OCI-LY1 (cell line): ENCODE measurements around the gene NTF3.

Experiments
- EZH2 ChIP-seq: fragments of 200-600 bp; sonication (generic), shearing (Covaris generic); IDR thresholded peaks from 2 replicates; pipeline ENCODE4 v1.8.0; 2017; ENCODE audit warnings: borderline replicate concordance, mixed run types, mild to moderate bottlenecking, antibody characterized with exemption, low read length, moderate library complexity, mixed read lengths
- TF ChIP-seq, protein P1 (sequence below): fragments of 200-600 bp; sonication (generic), shearing (Covaris generic); IDR thresholded peaks from 2 replicates; pipeline ENCODE4 v1.5.1; 2017; ENCODE audit warnings: mild to moderate bottlenecking, antibody characterized with exemption, low read length, moderate library complexity, mixed read lengths

DNA sequence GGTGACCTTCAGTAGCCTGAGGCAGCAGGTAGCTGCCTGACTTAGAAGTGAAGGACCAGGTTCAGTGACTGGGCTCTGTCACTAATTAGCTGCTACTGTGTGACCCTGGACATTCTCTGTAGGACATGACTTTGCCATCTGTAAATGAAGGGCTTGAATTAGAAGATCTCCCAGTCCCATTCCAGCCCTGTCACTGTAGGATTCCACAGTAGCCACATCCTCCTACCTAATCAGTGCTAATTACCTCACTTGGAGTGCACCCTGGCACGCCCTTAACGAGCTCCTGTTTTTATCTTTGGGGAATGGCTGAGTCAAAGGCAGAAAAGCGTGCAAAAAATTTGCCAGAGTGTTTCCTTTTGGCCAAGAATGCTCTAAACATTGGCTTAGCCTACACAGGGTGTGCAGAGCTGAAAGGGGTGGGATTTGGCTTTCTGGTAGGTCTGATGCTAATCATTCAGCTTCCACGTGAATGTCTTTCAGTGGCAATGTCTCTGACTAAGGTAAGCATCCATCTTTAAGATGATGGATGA, 6.8 kb downstream of the NTF3 start:
- TF ChIP-seq, protein P1, sequence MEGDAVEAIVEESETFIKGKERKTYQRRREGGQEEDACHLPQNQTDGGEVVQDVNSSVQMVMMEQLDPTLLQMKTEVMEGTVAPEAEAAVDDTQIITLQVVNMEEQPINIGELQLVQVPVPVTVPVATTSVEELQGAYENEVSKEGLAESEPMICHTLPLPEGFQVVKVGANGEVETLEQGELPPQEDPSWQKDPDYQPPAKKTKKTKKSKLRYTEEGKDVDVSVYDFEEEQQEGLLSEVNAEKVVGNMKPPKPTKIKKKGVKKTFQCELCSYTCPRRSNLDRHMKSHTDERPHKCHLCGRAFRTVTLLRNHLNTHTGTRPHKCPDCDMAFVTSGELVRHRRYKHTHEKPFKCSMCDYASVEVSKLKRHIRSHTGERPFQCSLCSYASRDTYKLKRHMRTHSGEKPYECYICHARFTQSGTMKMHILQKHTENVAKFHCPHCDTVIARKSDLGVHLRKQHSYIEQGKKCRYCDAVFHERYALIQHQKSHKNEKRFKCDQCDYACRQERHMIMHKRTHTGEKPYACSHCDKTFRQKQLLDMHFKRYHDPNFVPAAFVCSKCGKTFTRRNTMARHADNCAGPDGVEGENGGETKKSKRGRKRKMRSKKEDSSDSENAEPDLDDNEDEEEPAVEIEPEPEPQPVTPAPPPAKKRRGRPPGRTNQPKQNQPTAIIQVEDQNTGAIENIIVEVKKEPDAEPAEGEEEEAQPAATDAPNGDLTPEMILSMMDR = no peak
- TF ChIP-seq EZH2 = no peak
